LNCAP (cell line): Measurements from ENCODE around the gene DOP1A.

Experiments used
- CTCF ChIP-seq: fragments of 450-650 bp; IDR thresholded peaks from 2 replicates; pipeline ENCODE4 v1.5.1; 2017; ENCODE audit warnings: mild to moderate bottlenecking

DOP1A gene

GRCh38 chr6:83132121-83132520, 64.7 kb downstream of the DOP1A start:
- no peak for TF ChIP-seq CTCF

- TF ChIP-seq CTCF = no peak
These were observed 70.7 kb downstream of the DOP1A start for GRCh38 chr6:83138118-83138722.

- TF ChIP-seq CTCF = no peak
These were observed 71.3 kb downstream of the DOP1A start for GRCh38 chr6:83138758-83139157.

- TF ChIP-seq CTCF = no peak
These were observed 83.6 kb downstream of the DOP1A start for GRCh38 chr6:83151114-83151513.

DNA sequence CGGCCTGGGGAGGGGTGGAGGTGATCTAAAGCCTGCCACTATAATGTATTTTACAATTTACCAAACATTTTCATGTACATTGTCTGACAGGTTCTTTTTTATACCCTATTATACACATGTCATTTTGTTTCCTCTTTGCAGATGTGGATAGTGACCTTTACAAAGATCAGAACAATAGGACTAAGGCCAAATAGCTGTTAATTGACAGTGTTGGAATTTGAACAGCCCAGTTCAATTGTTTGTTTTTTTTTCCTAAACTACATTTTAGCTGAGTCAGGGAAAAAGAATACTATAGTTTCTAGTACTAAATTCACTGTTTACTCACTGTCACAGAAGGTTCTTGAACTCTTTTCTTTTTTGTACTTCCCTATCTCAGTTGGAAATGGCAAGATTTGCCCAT, 85.4 kb downstream of the DOP1A start:
- no peak for TF ChIP-seq CTCF

DNA sequence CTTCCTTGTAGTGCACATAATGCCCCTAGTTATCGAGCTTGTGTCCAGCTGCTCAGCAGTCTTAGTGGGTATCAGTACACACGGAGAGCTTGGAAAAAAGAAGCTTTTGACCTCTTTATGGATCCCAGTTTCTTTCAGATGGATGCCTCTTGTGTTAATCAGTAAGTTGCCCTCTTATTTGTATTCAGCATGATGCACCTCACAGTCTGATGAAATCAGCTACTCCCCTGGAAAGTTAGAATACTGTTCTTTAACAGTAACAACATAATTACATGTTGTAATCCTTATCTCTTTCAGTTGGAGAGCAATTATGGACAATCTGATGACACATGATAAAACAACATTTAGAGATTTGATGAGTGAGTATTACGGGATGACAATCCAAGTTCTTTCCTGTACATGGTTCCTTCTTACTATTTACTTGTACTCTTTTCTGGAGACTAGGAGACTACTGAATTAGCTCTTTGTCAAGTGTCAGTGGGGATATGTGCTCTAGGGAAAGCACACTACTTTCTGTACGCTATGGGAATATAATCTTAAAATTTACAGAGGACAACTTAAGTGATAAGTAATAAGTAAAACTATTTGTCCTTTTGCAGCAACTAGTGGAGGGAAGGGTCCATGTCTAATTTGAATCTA, 86.5 kb downstream of the DOP1A start:
- TF ChIP-seq CTCF = no peak

DNA sequence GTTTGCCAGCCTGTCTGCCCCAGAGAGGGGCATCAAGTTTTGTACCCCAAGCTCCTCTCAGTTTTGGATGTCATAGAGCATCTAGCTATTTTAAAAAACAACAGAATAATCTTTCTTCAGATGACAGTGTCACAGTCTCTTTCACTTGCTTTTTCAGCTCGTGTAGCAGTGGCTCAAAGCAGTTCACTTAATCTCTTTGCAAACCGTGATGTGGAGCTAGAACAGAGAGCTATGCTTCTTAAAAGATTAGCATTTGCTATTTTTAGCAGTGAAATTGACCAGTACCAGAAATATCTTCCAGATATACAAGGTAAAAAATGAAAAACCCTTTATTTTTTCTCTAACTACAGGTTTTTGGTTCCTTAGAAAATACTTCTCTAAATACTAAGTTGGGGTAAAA, 88.3 kb downstream of the DOP1A start:
- TF ChIP-seq CTCF = no peak

DNA sequence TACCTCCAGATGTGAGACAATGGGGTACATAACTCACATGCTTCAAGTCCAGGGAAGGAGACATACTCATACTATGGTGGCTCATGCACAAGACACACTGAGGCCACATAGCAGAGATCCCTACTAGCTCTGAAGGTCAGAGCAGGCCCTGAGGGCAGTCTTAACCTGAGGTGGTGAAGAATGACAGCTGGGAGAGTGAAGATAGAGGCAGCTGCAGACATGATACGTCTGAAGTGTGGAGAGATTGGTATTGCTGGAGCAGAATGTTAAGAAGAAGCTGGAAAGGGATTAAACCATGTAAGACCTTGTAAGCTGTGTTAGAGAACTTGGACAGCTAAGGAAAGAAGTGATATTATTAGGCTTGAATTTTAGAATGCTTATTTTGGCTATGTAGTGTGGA, 92.7 kb downstream of the DOP1A start:
- no peak for TF ChIP-seq CTCF
